TTC549 (cell line): Measurements from ENCODE around the gene ZIC5.

Experiments used
- FAIRE-seq: peaks from 2 replicates; lab custom pipeline; 2012; peaks lifted over from hg19 to GRCh38; lab: Jason Lieb, UNC

ZIC5 gene

DNA sequence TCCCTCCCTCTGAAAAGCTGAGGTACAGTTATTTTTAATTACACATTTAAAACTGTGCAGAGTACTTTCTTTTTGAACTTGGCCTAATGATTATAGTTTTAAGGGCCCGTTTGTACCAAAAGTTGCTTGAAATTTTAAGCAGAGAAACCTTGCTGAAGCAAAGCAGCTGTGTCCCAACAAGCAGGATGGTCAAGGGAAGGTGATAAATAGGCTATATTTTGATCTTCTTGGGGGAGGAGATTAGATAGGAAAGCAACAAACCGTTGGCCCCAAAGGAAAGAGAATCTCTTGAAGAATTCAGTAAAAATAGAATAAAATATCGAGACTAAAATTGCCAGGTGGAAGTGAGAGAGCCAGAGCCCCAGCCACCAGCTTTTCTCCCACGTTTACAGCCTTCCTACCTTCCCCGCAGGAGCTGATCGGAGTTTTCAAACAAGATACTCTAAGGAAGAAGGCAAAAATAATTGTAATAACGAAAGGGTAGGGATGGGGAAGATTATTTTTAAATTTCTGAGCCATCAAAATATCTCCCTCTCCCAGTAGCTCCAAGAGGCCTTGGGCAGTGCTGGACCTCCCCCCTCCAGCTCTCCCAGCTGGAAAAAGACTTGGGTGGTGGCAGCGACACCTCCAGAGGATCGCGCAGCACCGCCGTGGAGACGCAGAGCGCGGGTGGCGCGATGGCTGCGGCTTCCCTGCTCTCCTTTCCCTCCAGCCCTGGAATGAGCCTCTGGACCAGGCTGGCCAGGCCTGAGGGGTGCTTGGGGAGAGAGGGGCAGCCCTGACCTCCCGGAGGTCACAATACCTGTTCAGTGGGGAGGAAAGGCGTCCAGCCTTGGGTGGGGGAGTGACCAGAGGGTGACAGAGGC lies 15.8 kb upstream of the ZIC5 start:
- FAIRE-seq = no peak

GRCh38 chr13:99986741-99987140 lies 15.2 kb upstream of the ZIC5 start:
- no peak for FAIRE-seq

DNA sequence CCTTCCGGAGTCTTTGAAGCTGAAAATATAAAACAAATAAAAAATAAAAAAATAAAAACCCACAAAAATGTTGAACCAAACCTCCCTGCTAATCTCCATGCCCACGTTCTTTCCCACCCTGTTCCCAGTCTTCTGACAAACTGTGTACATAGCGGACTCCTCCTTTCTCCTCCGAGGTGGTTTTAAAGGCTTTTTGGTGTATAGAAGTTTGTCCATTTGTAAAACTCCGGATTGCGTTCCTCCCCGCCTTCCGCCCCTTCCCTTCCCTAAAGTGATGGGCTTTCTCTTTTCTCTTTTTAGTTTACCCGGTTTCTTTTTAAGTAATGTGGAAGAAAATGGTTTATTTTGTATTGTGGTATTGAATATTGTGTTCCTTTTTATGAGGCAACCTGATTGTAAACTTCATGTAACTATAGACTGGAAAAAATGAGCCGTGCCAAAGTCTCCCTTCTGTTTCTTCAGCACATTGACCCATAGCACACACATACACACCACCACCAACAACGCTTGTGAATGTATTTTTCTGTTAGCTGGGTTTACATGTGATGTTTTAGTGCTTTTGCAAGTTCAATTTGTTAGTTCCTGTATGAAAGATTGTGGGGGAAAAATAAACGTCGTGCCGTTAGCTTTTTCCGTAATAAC lies 14.4 kb upstream of the ZIC5 start:
- FAIRE-seq = peak; percentile 37

DNA sequence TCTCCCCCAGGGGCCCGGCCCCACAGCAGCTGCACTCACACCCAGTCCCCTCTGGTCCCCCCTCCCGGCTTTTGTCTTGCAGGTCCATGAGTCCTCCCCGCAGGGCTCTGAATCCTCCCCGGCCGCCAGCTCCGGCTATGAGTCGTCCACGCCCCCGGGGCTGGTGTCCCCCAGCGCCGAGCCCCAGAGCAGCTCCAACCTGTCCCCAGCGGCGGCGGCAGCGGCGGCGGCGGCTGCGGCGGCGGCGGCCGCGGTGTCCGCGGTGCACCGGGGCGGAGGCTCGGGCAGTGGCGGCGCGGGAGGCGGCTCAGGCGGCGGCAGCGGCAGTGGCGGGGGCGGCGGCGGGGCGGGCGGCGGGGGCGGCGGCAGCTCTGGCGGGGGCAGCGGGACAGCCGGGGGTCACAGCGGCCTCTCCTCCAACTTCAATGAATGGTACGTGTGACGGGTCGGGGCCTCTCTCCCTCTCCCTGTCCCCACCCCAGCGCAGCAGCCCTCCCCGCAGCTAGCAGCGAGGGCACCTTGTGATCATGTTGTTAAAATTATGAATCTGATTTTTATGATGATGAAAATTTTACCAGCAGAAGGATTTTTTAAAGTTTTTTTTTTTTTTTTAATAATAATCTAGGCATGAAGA lies 13.8 kb upstream of the ZIC5 start:
- FAIRE-seq = no peak

GRCh38 chr13:99984461-99985240 lies 13.1 kb upstream of the ZIC5 start:
- FAIRE-seq = no peak

DNA sequence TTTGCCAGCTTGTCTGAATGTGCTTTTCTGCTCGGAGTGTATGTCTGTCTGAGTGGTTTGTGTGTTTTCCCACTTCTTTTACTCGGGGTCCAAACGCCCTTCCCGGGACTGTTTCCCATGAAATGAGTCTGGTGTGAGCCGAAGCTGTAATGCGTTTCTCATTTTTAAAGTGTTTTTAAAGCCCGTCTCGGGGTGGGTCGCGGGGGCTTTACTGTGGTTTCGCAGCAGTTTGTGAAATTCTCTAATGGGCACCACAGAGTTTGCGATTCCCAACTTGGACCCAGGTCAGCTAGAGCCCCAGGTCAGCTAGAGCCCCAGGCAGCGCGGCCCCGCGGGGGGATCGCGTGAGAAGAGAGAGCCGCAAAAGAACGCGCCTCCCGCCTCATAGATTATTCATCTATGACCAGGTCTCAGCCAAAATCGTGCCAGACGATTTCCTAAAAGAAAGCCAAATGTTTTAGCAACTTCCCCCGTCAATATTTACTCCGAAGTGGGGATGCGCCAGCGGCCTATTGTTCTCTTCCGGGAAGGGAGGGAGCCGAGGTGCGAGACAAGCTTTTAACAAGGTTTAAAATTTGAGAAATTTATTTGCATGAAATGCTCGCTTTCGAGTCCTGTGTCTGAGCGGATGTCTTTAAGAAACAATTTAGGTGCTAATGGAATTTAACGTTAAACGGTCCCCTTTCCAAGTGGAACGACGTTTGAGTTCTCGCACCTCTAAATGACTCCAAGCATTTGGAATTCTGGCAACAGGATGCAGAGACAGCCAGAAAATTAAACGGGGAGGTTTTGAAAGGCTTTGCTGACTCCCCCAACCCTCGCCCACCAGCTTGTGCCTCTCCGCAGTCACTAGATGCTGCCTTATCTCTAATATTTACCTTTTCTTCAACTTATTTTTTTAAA lies 12.2 kb upstream of the ZIC5 start:
- no peak for FAIRE-seq

DNA sequence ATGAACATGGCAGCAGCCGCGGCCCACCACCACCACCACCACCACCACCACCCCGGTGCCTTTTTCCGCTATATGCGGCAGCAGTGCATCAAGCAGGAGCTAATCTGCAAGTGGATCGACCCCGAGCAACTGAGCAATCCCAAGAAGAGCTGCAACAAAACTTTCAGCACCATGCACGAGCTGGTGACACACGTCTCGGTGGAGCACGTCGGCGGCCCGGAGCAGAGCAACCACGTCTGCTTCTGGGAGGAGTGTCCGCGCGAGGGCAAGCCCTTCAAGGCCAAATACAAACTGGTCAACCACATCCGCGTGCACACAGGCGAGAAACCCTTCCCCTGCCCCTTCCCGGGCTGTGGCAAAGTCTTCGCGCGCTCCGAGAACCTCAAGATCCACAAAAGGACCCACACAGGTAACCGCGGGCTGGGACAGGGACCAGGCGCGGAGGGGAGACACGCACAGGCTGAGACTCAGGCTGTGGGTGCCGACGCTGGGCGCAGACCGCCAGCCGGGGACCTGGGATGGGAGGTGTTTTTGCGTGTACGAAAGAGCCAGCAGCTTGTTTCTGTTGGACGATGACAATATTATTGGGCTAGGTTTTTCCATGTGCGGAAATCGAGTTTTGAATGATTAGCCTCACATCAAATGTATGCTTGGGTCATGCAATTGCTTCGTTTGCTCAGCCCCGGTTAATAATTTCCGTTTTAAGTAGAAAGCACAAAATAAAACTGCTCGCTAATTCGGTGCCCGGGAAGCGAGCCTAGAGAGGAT lies 11.3 kb upstream of the ZIC5 start:
- FAIRE-seq = no peak

DNA sequence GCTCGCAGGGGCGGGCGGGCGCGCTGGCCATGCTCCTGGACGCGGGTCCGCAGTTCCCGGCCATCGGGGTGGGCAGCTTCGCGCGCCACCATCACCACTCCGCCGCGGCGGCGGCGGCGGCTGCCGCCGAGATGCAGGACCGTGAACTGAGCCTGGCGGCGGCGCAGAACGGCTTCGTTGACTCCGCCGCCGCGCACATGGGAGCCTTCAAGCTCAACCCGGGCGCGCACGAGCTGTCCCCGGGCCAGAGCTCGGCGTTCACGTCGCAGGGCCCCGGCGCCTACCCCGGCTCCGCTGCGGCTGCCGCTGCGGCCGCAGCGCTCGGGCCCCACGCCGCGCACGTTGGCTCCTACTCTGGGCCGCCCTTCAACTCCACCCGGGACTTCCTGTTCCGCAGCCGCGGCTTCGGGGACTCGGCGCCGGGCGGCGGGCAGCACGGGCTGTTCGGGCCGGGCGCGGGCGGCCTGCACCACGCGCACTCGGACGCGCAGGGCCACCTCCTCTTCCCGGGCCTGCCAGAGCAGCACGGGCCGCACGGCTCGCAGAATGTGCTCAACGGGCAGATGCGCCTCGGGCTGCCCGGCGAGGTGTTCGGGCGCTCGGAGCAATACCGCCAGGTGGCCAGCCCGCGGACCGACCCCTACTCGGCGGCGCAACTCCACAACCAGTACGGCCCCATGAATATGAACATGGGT lies 10.6 kb upstream of the ZIC5 start:
- no peak for FAIRE-seq

DNA sequence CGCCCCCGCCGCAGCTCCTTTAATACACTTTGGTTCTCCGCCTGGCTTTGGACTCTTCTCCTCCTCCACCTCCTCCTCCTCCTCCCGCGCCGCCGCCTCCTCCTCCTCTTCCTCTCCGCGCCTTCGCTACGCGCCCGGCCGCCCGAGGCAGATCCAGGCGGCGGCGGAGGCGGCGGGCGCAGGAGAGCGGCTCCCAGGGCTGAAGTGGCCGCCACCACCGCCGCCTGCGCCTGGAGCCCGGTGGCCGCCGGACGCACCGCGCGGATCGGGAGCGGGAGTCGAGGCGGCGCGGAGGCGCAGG lies 10.1 kb upstream of the ZIC5 start, which contains the start of gene ZIC2:
ZIC2 (plus strand) TSS at position 50 of the 301 bp plus-strand sequence. CDS start 281 bp downstream, outside the sequence.
- no peak for FAIRE-seq

- no peak for FAIRE-seq
Observed at GRCh38 chr13:99980824-99981734, 9.5 kb upstream of the ZIC5 start.

GRCh38 chr13:99980201-99980823 lies 8.7 kb upstream of the ZIC5 start:
- FAIRE-seq = no peak

DNA sequence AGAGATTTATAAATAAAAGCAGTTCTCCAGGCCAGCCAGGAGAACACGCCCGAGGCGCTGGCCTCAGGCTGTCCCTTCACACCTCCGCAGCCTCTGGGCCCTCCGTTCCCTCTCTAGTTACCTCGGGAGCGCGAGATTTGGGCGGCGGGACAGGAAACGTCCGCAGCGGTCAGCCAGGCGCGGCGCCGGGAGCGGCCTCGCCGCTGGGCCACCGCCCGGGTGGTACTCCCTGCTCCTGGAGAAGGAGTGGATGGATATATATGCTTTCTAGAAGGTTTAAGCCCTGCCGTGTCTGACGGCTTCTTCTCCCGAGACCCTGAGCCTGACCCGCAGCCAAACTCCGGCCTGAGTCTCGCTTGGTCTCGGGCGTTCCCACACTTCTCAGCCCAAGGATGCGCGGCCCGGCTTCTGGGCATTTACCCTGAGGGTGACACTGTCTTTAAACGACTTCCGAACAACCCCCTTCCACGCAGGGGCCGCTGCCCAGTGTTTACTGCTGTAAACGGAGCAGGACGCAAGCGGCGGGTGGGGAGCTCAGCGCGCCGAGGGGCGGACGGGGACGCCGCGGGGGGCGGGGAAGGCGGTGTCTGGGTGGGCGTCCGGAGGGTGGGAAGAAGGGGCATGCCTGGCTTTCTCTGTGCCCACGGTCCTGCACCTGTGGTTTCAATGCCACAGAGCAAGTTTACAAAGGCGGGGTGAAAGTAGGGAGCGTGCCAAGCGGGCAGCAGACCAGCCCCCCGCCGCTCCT lies 8.1 kb upstream of the ZIC5 start:
- FAIRE-seq = no peak

- no peak for FAIRE-seq
Observed at GRCh38 chr13:99978799-99979452, 7.4 kb upstream of the ZIC5 start.

DNA sequence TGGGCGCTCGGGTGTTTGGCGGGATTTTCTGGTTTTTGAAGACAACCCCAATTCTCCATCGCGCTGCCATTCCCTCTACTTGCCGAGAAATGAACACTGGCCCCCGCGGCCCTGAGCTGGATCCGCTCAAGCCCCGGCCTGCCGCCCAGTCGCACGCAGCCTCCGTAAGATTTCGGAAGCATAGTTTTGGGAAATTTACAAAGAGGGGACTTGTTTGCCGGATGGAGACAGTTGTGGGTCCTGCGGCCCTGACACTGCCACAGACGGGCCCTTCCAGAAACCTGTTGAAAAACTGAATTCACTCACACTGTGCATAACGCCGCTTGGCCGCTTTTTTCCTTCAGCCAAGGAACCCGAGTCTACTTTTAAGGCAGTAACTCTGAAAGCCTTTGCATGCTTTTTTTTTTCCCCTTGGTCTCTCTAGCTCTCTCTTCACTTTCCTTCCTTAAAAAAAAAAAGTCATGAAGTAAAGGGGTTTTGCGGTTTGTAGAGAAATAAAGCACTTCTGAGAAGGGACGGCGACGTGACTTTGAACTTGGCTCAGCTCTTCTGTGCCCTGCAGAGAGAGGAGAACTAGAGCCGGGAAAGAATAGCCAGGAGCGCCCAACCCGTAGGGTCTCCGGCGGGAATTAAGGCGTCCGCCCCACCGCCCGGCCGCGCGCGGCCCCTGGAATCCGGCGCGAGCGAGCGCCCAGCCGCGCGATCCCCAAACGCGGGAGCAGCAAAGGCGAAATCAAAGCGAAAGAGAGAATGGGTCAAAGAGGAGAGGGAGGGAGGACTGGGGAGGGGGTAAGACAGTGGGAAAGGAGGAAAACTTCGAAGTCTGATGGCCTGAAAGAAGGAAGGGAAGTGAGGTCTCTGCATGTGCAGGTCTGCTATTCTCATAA lies 6.6 kb upstream of the ZIC5 start:
- FAIRE-seq = no peak

DNA sequence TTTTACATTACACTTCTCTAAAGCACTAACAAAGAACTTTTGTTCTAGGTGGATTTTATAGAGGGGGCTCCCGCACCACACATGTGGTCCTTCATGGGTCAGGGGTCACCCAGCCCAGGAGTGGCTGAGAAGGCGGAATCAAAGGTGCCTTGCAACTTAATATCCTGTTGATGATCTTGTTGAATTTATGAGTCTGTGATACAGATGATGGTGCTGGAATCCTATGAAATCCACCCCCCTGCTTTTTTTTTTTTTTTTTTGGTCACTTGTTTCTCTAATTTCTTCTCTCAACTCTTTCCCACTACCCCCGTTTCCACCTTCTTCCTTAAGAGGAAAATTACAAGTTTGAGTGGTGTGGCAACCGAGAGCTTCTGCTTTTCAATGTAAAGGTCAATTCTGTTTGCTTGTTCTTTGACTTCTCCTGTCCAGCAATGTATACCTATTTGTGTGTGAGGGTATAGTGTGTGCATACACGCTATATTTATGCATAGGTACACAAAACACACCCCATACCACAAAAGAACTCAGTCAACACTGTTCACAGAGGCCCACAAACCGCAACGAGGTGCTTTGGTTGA lies 5.9 kb upstream of the ZIC5 start:
- no peak for FAIRE-seq

- FAIRE-seq = no peak
Observed at GRCh38 chr13:99976575-99976974, 5.0 kb upstream of the ZIC5 start.
